GM13976 (cell line): Measurements from ENCODE around the gene MBOAT7.

Source experiments
- DNase-seq: peaks from one replicate; pipeline ENCODE4 v3.0.0; 2012; ENCODE audit warnings: low spot score
- CTCF ChIP-seq: IDR thresholded peaks from 2 replicates; pipeline ENCODE4 v1.5.1; 2012; ENCODE audit warnings: borderline replicate concordance, mild to moderate bottlenecking; ENCODE audit not compliant: insufficient read depth; ENCODE audit errors: extremely low read depth, missing control alignments, control extremely low read depth
- in situ Hi-C: fragments of 300-500 bp; cut with MboI; formaldehyde crosslinking; loops from one replicate; pipeline ENCODE4 v1.12.0; 2022; ENCODE audit warnings: low sequenced_read_pairs, mixed read lengths, inconsistent platforms; ENCODE audit not compliant: unreplicated experiment

Gene MBOAT7

GRCh38 chr19:54179921-54180461 is 9.4 kb downstream of the MBOAT7 start:
- in situ Hi-C loops: no loop called here
- peak; percentile 25 for DNase-seq
- no peak for TF ChIP-seq CTCF

GRCh38 chr19:54179262-54179852 is 10.0 kb downstream of the MBOAT7 start:
- DNase-seq: no peak
- no peak for TF ChIP-seq CTCF
- in situ Hi-C loops: no loop called here

GRCh38 chr19:54178581-54179261 is 10.7 kb downstream of the MBOAT7 start:
- in situ Hi-C loops: no loop called here
- no peak for TF ChIP-seq CTCF

GRCh38 chr19:54173951-54174834 is 15.2 kb downstream of the MBOAT7 start:
- no peak for TF ChIP-seq CTCF
- DNase-seq: no peak
- in situ Hi-C loops: no loop called here

More at GRCh38 chr19:54178581-54179261, 10.7 kb downstream of the MBOAT7 start:
- no peak for DNase-seq

GRCh38 chr19:54173359-54173699 is 16.1 kb downstream of the MBOAT7 start:
- no peak for DNase-seq
- in situ Hi-C loops: no loop called here
- TF ChIP-seq CTCF: no peak
